ENCODE data around the gene GPR161. TPM values are rescaled to one million over a fixed set of nuclear protein-coding genes. Genes with fewer than 3 reads are reported as not detected.

GPR161 gene
- total and polyA plus RNA-seq, 2 experiments from 2014 or later: 7.9 to 11.6 TPM

- Mint-ChIP-seq H3K9me3 (peaks cover 4% of the 10 kb centered on the region; the same call in 2 of the 3 replicates), H3K27me3 (ENCODE audit: insufficient read depth, low read depth, poor library complexity) (peaks cover 2% of the 10 kb centered on the region), H3K27ac (no peak overlapping the region), H3K4me1 (peaks cover 21% of the 10 kb centered on the region), H3K36me3 (ENCODE audit: low read depth) (peaks cover 16% of the 10 kb centered on the region), H3K4me3 (no peak overlapping the region)
- Histone ChIP-seq H3K36me3 (ENCODE audit: insufficient read depth) (no peaks in the 10 kb centered on the region), H3K79me2 (replicated peaks; ENCODE audit: insufficient read depth) (peaks cover 23% of the 10 kb centered on the region), H2AFZ (no peak overlapping the region), H3K27ac (ENCODE audit: low read depth) (no peak overlapping the region), H3K4me3 (no peak overlapping the region), H4K20me1 (replicated peaks; ENCODE audit: insufficient read depth) (peaks cover 12% of the 10 kb centered on the region; the same call in 1 of the 2 replicates), H3K4me1 (ENCODE audit: insufficient read depth) (peaks cover 14% of the 10 kb centered on the region; the same call in 1 of the 2 replicates), H3K9me2 (ENCODE audit: insufficient read depth) (no peaks in the 10 kb centered on the region), H3F3A (replicated peaks; ENCODE audit: low read depth) (no peaks in the 10 kb centered on the region), H3K4me2 (no peak overlapping the region), H3K27me3 (ENCODE audit: insufficient read depth) (peaks cover 11% of the 10 kb centered on the region)
- DNase-seq (ENCODE audit: low spot score) (peak; percentile 61), ATAC-seq (peak; percentile 85)
- peak in 1 of 2 experiments; percentile 42; a peak in 2 of 4 replicates for TF ChIP-seq CTCF (conservative IDR thresholded peaks at IDR 0.05; ENCODE audit: low read depth in 2 of 2)
- TF ChIP-seq EZH2phosphoT487 (IDR thresholded peaks at IDR 0.05; ENCODE audit: unreplicated experiment): no peak
- no peak for TF ChIP-seq ZNF462 (CRISPR knock-in tag; IDR thresholded peaks at IDR 0.05)
Observed at GRCh38 chr1:168129933-168130332, 6.8 kb downstream of the GPR161 start.

- H3K79me2 ChIP-seq (replicated peaks; ENCODE audit: insufficient read depth): peaks cover 16% of the 10 kb centered on the region
- H3F3A ChIP-seq (replicated peaks; ENCODE audit: low read depth): no peaks in the 10 kb centered on the region
- no peak for TF ChIP-seq ZNF462 (CRISPR knock-in tag; IDR thresholded peaks at IDR 0.05)
Observed at GRCh38 chr1:168127503-168127902, 9.2 kb downstream of the GPR161 start.

More at GRCh38 chr1:168127503-168127902, 9.2 kb downstream of the GPR161 start:
- ATAC-seq (no peak), DNase-seq (ENCODE audit: low spot score) (no peak)
- Histone ChIP-seq H3K27ac (ENCODE audit: low read depth) (no peak overlapping the region), H3K27me3 (ENCODE audit: insufficient read depth) (no peaks in the 10 kb centered on the region), H3K36me3 (ENCODE audit: insufficient read depth) (no peaks in the 10 kb centered on the region), H4K20me1 (replicated peaks; ENCODE audit: insufficient read depth) (peaks cover 8% of the 10 kb centered on the region; the same call in 1 of the 2 replicates), H2AFZ (no peak overlapping the region), H3K4me1 (ENCODE audit: insufficient read depth) (0 out of 2 replicates have a peak, but pooled peaks cover 12% of the 10 kb centered on the region), H3K4me2 (no peak overlapping the region), H3K9me2 (ENCODE audit: insufficient read depth) (no peaks in the 10 kb centered on the region), H3K4me3 (no peak overlapping the region)
- no peak overlapping the region for H3K27ac Mint-ChIP-seq
- peaks cover 15% of the 10 kb centered on the region for H3K4me1 Mint-ChIP-seq
- H3K36me3 Mint-ChIP-seq (ENCODE audit: low read depth): peaks cover 16% of the 10 kb centered on the region
- no peak overlapping the region for H3K4me3 Mint-ChIP-seq
- H3K27me3 Mint-ChIP-seq (ENCODE audit: insufficient read depth, low read depth, poor library complexity): no peaks in the 10 kb centered on the region
- H3K9me3 Mint-ChIP-seq: peaks cover 4% of the 10 kb centered on the region; the same call in 2 of the 3 replicates
